Raji (cell line): ENCODE measurements around the gene ERG.

Experiments
- POLR2A ChIP-seq: IDR thresholded peaks from 2 replicates; pipeline ENCODE4 v1.6.1; 2011; ENCODE audit warnings: low read depth, low read length, control low read depth; ENCODE audit not compliant: insufficient read depth

Gene ERG

DNA sequence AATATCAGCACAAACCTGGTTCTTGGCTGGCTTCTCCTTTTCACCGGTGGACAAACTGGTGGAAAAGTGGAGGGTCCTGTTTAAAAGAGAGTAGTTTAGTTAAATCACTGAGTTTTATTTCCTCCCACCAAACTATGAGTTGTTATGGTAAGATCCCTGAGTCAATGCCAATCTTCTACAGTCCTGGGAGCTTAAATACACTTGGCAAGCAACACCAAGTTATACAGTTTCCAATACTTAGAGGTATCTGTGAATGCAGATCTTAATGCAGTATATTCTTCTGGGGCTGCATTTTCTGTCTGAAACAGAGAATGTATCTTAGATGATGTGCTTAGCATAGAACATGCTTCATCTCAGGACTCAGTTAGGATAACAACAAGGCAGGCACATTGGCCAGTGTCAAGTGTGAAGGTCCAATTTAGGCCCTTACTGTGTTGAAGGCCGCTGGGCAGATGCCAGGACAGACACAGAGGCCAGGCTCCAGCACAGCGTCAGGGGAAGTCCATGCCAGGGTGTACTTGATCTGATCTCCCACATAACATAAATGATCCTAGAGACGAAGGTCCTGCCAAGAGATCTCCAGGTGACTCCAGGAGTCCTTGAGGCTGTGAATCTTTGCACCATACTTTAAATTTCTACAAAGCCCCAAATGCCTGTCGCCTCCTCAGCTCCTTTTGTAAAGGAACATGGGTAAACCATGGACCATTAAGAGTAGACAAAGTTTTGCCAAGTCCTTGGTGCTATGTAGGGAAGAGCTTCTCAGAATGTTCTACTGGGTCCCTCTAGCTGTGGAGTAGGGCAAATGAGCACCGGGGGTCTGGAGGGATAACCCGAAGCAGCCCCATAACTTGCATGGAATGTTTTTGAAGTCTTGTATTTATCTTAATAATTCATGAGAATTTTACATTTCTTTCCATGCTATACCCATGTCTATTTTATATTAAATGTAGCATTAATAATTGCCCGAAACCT is 164.7 kb downstream of the ERG start:
- no peak for TF ChIP-seq POLR2A

DNA sequence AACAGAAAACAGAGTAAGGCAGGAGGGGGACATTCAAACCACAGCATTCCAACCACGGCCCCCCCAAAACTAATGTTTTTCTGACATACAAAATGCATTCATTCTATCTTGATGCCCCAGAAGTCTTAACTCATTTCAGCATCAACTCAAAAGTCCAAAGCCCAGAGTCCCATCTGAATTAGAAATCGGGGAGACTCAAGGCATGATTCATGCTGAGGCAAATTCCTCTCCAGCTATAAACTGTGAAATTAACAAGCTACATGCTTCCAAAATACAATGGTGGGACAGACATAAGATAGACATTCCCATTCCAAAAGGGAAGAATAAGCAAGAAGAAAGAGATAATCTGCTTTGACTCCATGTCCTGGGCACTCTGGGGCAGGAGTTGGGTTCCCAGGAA is 167.6 kb downstream of the ERG start:
- TF ChIP-seq POLR2A = no peak
